ENCODE measurements around the gene CTSE. TPM values are rescaled to one million over a fixed set of nuclear protein-coding genes. Genes with fewer than 3 reads are reported as not detected.

Gene CTSE
- total RNA-seq, 1 donor from 2014 or later, result not detected

DNA sequence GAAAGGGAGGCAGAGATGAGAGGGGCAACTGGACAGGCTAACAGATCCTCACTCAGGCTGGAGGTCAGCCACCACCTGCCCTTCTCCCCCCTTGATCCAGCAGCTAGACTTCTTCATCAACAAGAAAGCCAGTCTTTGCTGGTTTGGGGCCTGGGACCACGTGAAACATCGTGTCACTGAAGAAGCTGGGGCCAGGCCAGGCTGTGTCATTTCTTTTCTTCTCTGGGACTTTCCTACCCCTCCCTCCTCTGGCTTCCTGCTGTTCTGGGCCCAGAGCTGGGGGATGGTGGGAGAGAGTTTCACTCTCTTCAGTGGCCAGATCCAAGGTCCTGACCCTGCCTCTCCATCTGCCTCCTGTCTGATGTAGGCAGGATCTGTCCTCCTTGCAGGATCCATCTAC is 62.3 kb downstream of the CTSE start:
- Mint-ChIP-seq H3K36me3 (ENCODE audit: unreplicated experiment) (no peaks in the 10 kb centered on the region), H3K27ac (ENCODE audit: unreplicated experiment) (no peak overlapping the region), H3K4me1 (ENCODE audit: unreplicated experiment) (no peaks in the 10 kb centered on the region), H3K4me3 (ENCODE audit: unreplicated experiment) (no peak overlapping the region), H3K9me3 (ENCODE audit: unreplicated experiment) (no peaks in the 10 kb centered on the region), H3K27me3 (ENCODE audit: unreplicated experiment) (peaks cover 33% of the 10 kb centered on the region)
- TF ChIP-seq, protein P1, sequence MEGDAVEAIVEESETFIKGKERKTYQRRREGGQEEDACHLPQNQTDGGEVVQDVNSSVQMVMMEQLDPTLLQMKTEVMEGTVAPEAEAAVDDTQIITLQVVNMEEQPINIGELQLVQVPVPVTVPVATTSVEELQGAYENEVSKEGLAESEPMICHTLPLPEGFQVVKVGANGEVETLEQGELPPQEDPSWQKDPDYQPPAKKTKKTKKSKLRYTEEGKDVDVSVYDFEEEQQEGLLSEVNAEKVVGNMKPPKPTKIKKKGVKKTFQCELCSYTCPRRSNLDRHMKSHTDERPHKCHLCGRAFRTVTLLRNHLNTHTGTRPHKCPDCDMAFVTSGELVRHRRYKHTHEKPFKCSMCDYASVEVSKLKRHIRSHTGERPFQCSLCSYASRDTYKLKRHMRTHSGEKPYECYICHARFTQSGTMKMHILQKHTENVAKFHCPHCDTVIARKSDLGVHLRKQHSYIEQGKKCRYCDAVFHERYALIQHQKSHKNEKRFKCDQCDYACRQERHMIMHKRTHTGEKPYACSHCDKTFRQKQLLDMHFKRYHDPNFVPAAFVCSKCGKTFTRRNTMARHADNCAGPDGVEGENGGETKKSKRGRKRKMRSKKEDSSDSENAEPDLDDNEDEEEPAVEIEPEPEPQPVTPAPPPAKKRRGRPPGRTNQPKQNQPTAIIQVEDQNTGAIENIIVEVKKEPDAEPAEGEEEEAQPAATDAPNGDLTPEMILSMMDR (IDR thresholded peaks at IDR 0.05), result no peak
- no peak for DNase-seq (ENCODE audit: extremely low spot score, unreplicated experiment)

DNA sequence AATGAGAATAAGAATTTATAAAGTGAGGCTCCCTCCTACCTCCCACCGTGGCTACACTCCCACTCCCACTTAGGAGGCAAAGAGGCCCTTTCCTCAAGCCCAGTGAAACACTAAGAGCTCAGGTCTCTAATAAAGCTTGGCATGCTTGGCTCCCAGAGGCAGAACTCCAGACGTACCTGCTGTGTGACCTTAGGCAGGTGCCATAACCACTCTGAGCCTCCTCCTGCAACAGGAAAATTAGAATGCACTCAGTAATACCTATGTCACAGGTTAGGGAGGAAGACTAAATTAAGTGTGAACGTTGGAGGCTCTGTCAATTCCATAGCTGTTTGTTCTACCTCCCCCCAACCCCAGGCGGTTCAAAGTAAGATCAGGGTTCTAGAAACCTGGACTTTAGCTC is 63.9 kb downstream of the CTSE start:
- Mint-ChIP-seq H3K27ac (ENCODE audit: unreplicated experiment) (no peak overlapping the region), H3K9me3 (ENCODE audit: unreplicated experiment) (no peaks in the 10 kb centered on the region), H3K4me3 (ENCODE audit: unreplicated experiment) (no peak overlapping the region), H3K4me1 (ENCODE audit: unreplicated experiment) (no peaks in the 10 kb centered on the region), H3K27me3 (ENCODE audit: unreplicated experiment) (peaks cover 47% of the 10 kb centered on the region), H3K36me3 (ENCODE audit: unreplicated experiment) (no peaks in the 10 kb centered on the region)
- DNase-seq (ENCODE audit: extremely low spot score, unreplicated experiment), result no peak
- TF ChIP-seq, protein P1 (IDR thresholded peaks at IDR 0.05), result no peak

Other genes with a start within 250 kb of the CTSE start
- gene RAB29, start 248.4 kb downstream of the CTSE start, total RNA-seq, result 32.0 and 34.2 TPM in 2 replicates
- gene SLC41A1, start 210.7 kb downstream of the CTSE start, total RNA-seq, result 25.6 and 29.5 TPM in 2 replicates
- gene PM20D1, start 173.8 kb downstream of the CTSE start, total RNA-seq, result not detected in 2 replicates
- gene SLC26A9, start 80.4 kb downstream of the CTSE start, total RNA-seq, result not detected in 2 replicates
- gene RAB7B, start 20.5 kb downstream of the CTSE start, total RNA-seq, result 0.78 TPM in 2 replicates
- not detected in 2 replicates for gene RHEX, start 29.3 kb upstream of the CTSE start, total RNA-seq
- not detected in 2 replicates for gene AVPR1B, start 93.5 kb upstream of the CTSE start, total RNA-seq
- 3.2 and 4.3 TPM in 2 replicates for gene FAM72A, start 178.9 kb upstream of the CTSE start, total RNA-seq
- 75.3 TPM in 2 replicates for gene SRGAP2, start 179.6 kb upstream of the CTSE start, total RNA-seq

Measured in osteocyte (in vitro differentiated cells).